Endometrial microvascular endothelial cells (primary cell): Measurements from ENCODE around the gene PGLYRP3. TPM values are rescaled to one million over a fixed set of nuclear protein-coding genes. Genes with fewer than 3 reads are reported as not detected.

Source experiments
- total RNA-seq: library from RNA; depleted of rRNA; stranded (reverse); fragments of >200 nt; gene quantifications from one replicate; pipeline ENCODE4 v1.2.3, GENCODE V29; 2015; ENCODE audit errors: inconsistent ontology term

Gene PGLYRP3
- total RNA-seq, 1 donor from 2014 or later, result not detected

Other genes starting within 250 kb of the PGLYRP3 start
- not detected for gene SPRR2B, start 241.3 kb downstream of the PGLYRP3 start, total RNA-seq
- gene SPRR2E, start 218.4 kb downstream of the PGLYRP3 start, total RNA-seq, result not detected
- not detected for gene SPRR2F, start 199.4 kb downstream of the PGLYRP3 start, total RNA-seq
- gene SPRR2G, start 162.1 kb downstream of the PGLYRP3 start, total RNA-seq, result not detected
- gene LELP1, start 109.5 kb downstream of the PGLYRP3 start, total RNA-seq, result not detected
- gene PRR9, start 95.4 kb downstream of the PGLYRP3 start, total RNA-seq, result not detected
- gene LORICRIN, start 53.3 kb downstream of the PGLYRP3 start, total RNA-seq, result not detected
- gene PGLYRP4, start 35.9 kb upstream of the PGLYRP3 start, total RNA-seq, result not detected
- gene S100A9, start 44.9 kb upstream of the PGLYRP3 start, total RNA-seq, result not detected
- gene S100A12, start 62.7 kb upstream of the PGLYRP3 start, total RNA-seq, result not detected
- not detected for gene S100A8, start 78.1 kb upstream of the PGLYRP3 start, total RNA-seq
- not detected for gene S100A7A, start 103.6 kb upstream of the PGLYRP3 start, total RNA-seq
- not detected for gene S100A7, start 147.7 kb upstream of the PGLYRP3 start, total RNA-seq
- gene S100A6, start 223.0 kb upstream of the PGLYRP3 start, total RNA-seq, result 690 TPM
- gene S100A5, start 228.0 kb upstream of the PGLYRP3 start, total RNA-seq, result not detected
- 9.4 TPM for gene S100A4, start 232.9 kb upstream of the PGLYRP3 start, total RNA-seq
- 3.7 TPM for gene S100A3, start 236.3 kb upstream of the PGLYRP3 start, total RNA-seq